GM21367 (cell line): ENCODE measurements around the gene THAP9.
"Not testable (repeated sequence)": the region's sequence is repeated elsewhere in the genome, so short reads cannot be mapped to it uniquely, and the experiment has no call there.

ENCODE experiments used
- ATAC-seq: cut with Tn5 transposase; IDR thresholded peaks from one replicate; pipeline ENCODE4 v1.9.1; 2021; ENCODE audit not compliant: unreplicated experiment

The THAP9 gene

GRCh38 chr4:82900411-82901182 is at the start of gene THAP9:
THAP9 (plus strand) TSS chr4:82900735; CDS start chr4:82900803, 68 bp downstream.
- peak; percentile 84 for ATAC-seq

- no peak for ATAC-seq
Measured at GRCh38 chr4:82851318-82851717, 49.2 kb upstream of the THAP9 start.

- no peak for ATAC-seq
Measured at GRCh38 chr4:82851885-82852750, 48.4 kb upstream of the THAP9 start.

GRCh38 chr4:82852751-82853285 is 47.7 kb upstream of the THAP9 start:
- no peak for ATAC-seq

GRCh38 chr4:82860487-82860886 is 40.0 kb upstream of the THAP9 start:
- not testable (repeated sequence) for ATAC-seq

- no peak for ATAC-seq
Measured at GRCh38 chr4:82861529-82861928, 39.0 kb upstream of the THAP9 start.

GRCh38 chr4:82864336-82864979 is 36.1 kb upstream of the THAP9 start:
- ATAC-seq, result no peak

- ATAC-seq, result no peak
Measured at GRCh38 chr4:82865592-82865991, 34.9 kb upstream of the THAP9 start.

- ATAC-seq, result not testable (repeated sequence)
Measured at GRCh38 chr4:82866033-82866432, 34.5 kb upstream of the THAP9 start.

- ATAC-seq, result no peak
Measured at GRCh38 chr4:82866706-82867385, 33.7 kb upstream of the THAP9 start.

GRCh38 chr4:82868572-82868971 is 32.0 kb upstream of the THAP9 start:
- ATAC-seq, result no peak

- no peak for ATAC-seq
Measured at GRCh38 chr4:82885410-82885809, 15.1 kb upstream of the THAP9 start.

GRCh38 chr4:82886147-82886942 is 14.2 kb upstream of the THAP9 start:
- no peak for ATAC-seq

- ATAC-seq, result no peak
Measured at GRCh38 chr4:82889287-82889686, 11.2 kb upstream of the THAP9 start.

- no peak for ATAC-seq
Measured at GRCh38 chr4:82890528-82890900, 10.0 kb upstream of the THAP9 start.

- peak; percentile 86 for ATAC-seq
Measured at GRCh38 chr4:82890901-82891706, 9.4 kb upstream of the THAP9 start, which contains the start of gene SEC31A. SEC31A (minus strand) TSS chr4:82891153; CDS start chr4:82881936, 9,217 bp downstream.

- ATAC-seq, result no peak
Measured at GRCh38 chr4:82891707-82892466, 8.6 kb upstream of the THAP9 start.

- ATAC-seq, result no peak
Measured at GRCh38 chr4:82892467-82892802, 8.1 kb upstream of the THAP9 start.
